Measurements from ENCODE around the gene DHRSX.
"Not testable (repeated sequence)": the region's sequence is repeated elsewhere in the genome, so short reads cannot be mapped to it uniquely, and the experiment has no call there.

The DHRSX gene

GRCh38 chrX:2519638-2520037 lies 18.9 kb upstream of the DHRSX start:
- not testable (repeated sequence) for H3K9me3 ChIP-seq (replicated peaks in 1 of 2; ENCODE audit: control insufficient read depth in 2 of 2, insufficient read depth in 1 of 2, low read depth in 1 of 2, low read length in 2 of 2); H3K27me3 ChIP-seq (ENCODE audit: control insufficient read depth in 3 of 3, insufficient read depth in 3 of 3, low read depth in 1 of 3, low read length in 3 of 3); H3K4ac ChIP-seq (ENCODE audit: low read length); H3K23ac ChIP-seq (ENCODE audit: low read depth, low read length, poor library complexity); H2BK12ac ChIP-seq (ENCODE audit: low read length); H3K79me1 ChIP-seq (ENCODE audit: low read depth, low read length); H2AK5ac ChIP-seq (ENCODE audit: low read depth, low read length); DNase-seq (ENCODE audit: low spot score); H3K4me3 ChIP-seq (ENCODE audit: low read length in 2 of 2); H3K4me1 ChIP-seq (ENCODE audit: control insufficient read depth in 2 of 2, insufficient read depth in 1 of 2, low read depth in 1 of 2, low read length in 2 of 2); H2BK15ac ChIP-seq (ENCODE audit: low read length); H2BK120ac ChIP-seq (ENCODE audit: low read depth, low read length); H3K4me2 ChIP-seq (ENCODE audit: insufficient read depth, low read length, poor library complexity, severe bottlenecking); H4K91ac ChIP-seq (ENCODE audit: low read depth, low read length, poor library complexity); H2BK5ac ChIP-seq (ENCODE audit: low read length); H3K18ac ChIP-seq (ENCODE audit: low read length); H3K27ac ChIP-seq (replicated peaks; ENCODE audit: low read length); H2AFZ ChIP-seq (ENCODE audit: low read length); H4K8ac ChIP-seq (ENCODE audit: low read depth, low read length); H3K14ac ChIP-seq (ENCODE audit: low read length); H3K36me3 ChIP-seq (replicated peaks in 1 of 2; ENCODE audit: control insufficient read depth in 2 of 2, insufficient read depth in 2 of 2, low read length in 2 of 2)
- WGBS, 2 donors (ENCODE audit: extremely low coverage in 2 of 2, insufficient read length in 2 of 2, insufficient replicate concordance in 1 of 2): 100% methylated on average over 1 of the region's 3 CpGs; no CpG with 5 or more reads in 1 of the 2 donors
- peak overlapping the region; percentile 38 for H3K9ac ChIP-seq (ENCODE audit: low read depth, low read length, poor library complexity)

GRCh38 chrX:2517055-2517454 lies 16.3 kb upstream of the DHRSX start:
- no peak overlapping the region for H3K18ac ChIP-seq (ENCODE audit: low read length)
- no peak overlapping the region for H4K91ac ChIP-seq (ENCODE audit: low read depth, low read length, poor library complexity)
- H2AFZ ChIP-seq (ENCODE audit: low read length): peak overlapping the region; percentile 35
- no peak overlapping the region for H2BK120ac ChIP-seq (ENCODE audit: low read depth, low read length)
- peaks cover 4 to 6% of the 10 kb centered on the region in 2 donors for H3K4me1 ChIP-seq (ENCODE audit: control insufficient read depth in 2 of 2, insufficient read depth in 1 of 2, low read depth in 1 of 2, low read length in 2 of 2)
- no peak overlapping the region for H3K23ac ChIP-seq (ENCODE audit: low read depth, low read length, poor library complexity)
- no peaks in the 10 kb centered on the region for H3K79me1 ChIP-seq (ENCODE audit: low read depth, low read length)
- no peak overlapping the region for H3K4ac ChIP-seq (ENCODE audit: low read length)
- no peaks in the 10 kb centered on the region for H3K27me3 ChIP-seq (ENCODE audit: control insufficient read depth in 3 of 3, insufficient read depth in 3 of 3, low read depth in 1 of 3, low read length in 3 of 3)
- no peaks in the 10 kb centered on the region for H3K9me3 ChIP-seq (replicated peaks in 1 of 2; ENCODE audit: control insufficient read depth in 2 of 2, insufficient read depth in 1 of 2, low read depth in 1 of 2, low read length in 2 of 2)
- no CpG with 5 or more reads among the region's 6 CpGs for WGBS, 2 donors (ENCODE audit: extremely low coverage in 2 of 2, insufficient read length in 2 of 2, insufficient replicate concordance in 1 of 2)
- no peak overlapping the region for H3K14ac ChIP-seq (ENCODE audit: low read length)
- no peak overlapping the region for H3K9ac ChIP-seq (ENCODE audit: low read depth, low read length, poor library complexity)
- H3K4me2 ChIP-seq (ENCODE audit: insufficient read depth, low read length, poor library complexity, severe bottlenecking): no peak overlapping the region
- H3K27ac ChIP-seq (replicated peaks; ENCODE audit: low read length): no peak overlapping the region
- no peak overlapping the region for H2BK12ac ChIP-seq (ENCODE audit: low read length)
- H2AK5ac ChIP-seq (ENCODE audit: low read depth, low read length): no peak overlapping the region
- no peak overlapping the region for H4K8ac ChIP-seq (ENCODE audit: low read depth, low read length)
- H3K4me3 ChIP-seq (ENCODE audit: low read length in 2 of 2): no peak overlapping the region
- no peak overlapping the region for H2BK15ac ChIP-seq (ENCODE audit: low read length)
- H2BK5ac ChIP-seq (ENCODE audit: low read length): no peak overlapping the region
- H3K36me3 ChIP-seq (replicated peaks in 1 of 2; ENCODE audit: control insufficient read depth in 2 of 2, insufficient read depth in 2 of 2, low read length in 2 of 2): no peaks in the 10 kb centered on the region
- DNase-seq (ENCODE audit: low spot score): no peak

- no peak for DNase-seq (ENCODE audit: low spot score)
- Histone ChIP-seq H3K4ac (ENCODE audit: low read length) (no peak overlapping the region), H3K18ac (ENCODE audit: low read length) (no peak overlapping the region), H2BK5ac (ENCODE audit: low read length) (no peak overlapping the region), H3K9me3 (replicated peaks in 1 of 2; ENCODE audit: control insufficient read depth in 2 of 2, insufficient read depth in 1 of 2, low read depth in 1 of 2, low read length in 2 of 2) (peaks cover 0 to 3% of the 10 kb centered on the region in 2 donors), H3K4me1 (ENCODE audit: control insufficient read depth in 2 of 2, insufficient read depth in 1 of 2, low read depth in 1 of 2, low read length in 2 of 2) (peaks cover 4 to 6% of the 10 kb centered on the region in 2 donors), H2BK120ac (ENCODE audit: low read depth, low read length) (no peak overlapping the region), H3K23ac (ENCODE audit: low read depth, low read length, poor library complexity) (no peak overlapping the region), H3K27ac (replicated peaks; ENCODE audit: low read length) (no peak overlapping the region), H3K79me1 (ENCODE audit: low read depth, low read length) (no peaks in the 10 kb centered on the region), H3K4me3 (ENCODE audit: low read length in 2 of 2) (no peak overlapping the region), H3K27me3 (ENCODE audit: control insufficient read depth in 3 of 3, insufficient read depth in 3 of 3, low read depth in 1 of 3, low read length in 3 of 3) (no peaks in the 10 kb centered on the region), H2BK15ac (ENCODE audit: low read length) (no peak overlapping the region), H3K36me3 (replicated peaks in 1 of 2; ENCODE audit: control insufficient read depth in 2 of 2, insufficient read depth in 2 of 2, low read length in 2 of 2) (no peaks in the 10 kb centered on the region), H4K8ac (ENCODE audit: low read depth, low read length) (no peak overlapping the region), H3K14ac (ENCODE audit: low read length) (no peak overlapping the region), H2BK12ac (ENCODE audit: low read length) (no peak overlapping the region), H3K4me2 (ENCODE audit: insufficient read depth, low read length, poor library complexity, severe bottlenecking) (no peak overlapping the region), H2AFZ (ENCODE audit: low read length) (peak overlapping the region; percentile 35), H3K9ac (ENCODE audit: low read depth, low read length, poor library complexity) (no peak overlapping the region), H2AK5ac (ENCODE audit: low read depth, low read length) (no peak overlapping the region), H4K91ac (ENCODE audit: low read depth, low read length, poor library complexity) (no peak overlapping the region)
- no CpG with 5 or more reads among the region's 5 CpGs for WGBS, 2 donors (ENCODE audit: extremely low coverage in 2 of 2, insufficient read length in 2 of 2, insufficient replicate concordance in 1 of 2)
These were observed 15.8 kb upstream of the DHRSX start for GRCh38 chrX:2516623-2517022.

- no CpG with 5 or more reads among the region's 5 CpGs for WGBS, 2 donors (ENCODE audit: extremely low coverage in 2 of 2, insufficient read length in 2 of 2, insufficient replicate concordance in 1 of 2)
- peaks cover 2 to 9% of the 10 kb centered on the region in 2 donors for H3K9me3 ChIP-seq (replicated peaks in 1 of 2; ENCODE audit: control insufficient read depth in 2 of 2, insufficient read depth in 1 of 2, low read depth in 1 of 2, low read length in 2 of 2)
These were observed 13.4 kb upstream of the DHRSX start for GRCh38 chrX:2514131-2514530.

More at GRCh38 chrX:2514131-2514530, 13.4 kb upstream of the DHRSX start:
- H2BK120ac ChIP-seq (ENCODE audit: low read depth, low read length): no peak overlapping the region
- H3K4me1 ChIP-seq (ENCODE audit: control insufficient read depth in 2 of 2, insufficient read depth in 1 of 2, low read depth in 1 of 2, low read length in 2 of 2): peaks cover 4 to 6% of the 10 kb centered on the region in 2 donors
- H3K79me1 ChIP-seq (ENCODE audit: low read depth, low read length): no peaks in the 10 kb centered on the region
- no peak overlapping the region for H2BK15ac ChIP-seq (ENCODE audit: low read length)
- no peak overlapping the region for H2BK5ac ChIP-seq (ENCODE audit: low read length)
- no peak overlapping the region for H2AK5ac ChIP-seq (ENCODE audit: low read depth, low read length)
- DNase-seq (ENCODE audit: low spot score): no peak
- H2BK12ac ChIP-seq (ENCODE audit: low read length): no peak overlapping the region
- no peak overlapping the region for H3K27ac ChIP-seq (replicated peaks; ENCODE audit: low read length)
- H3K14ac ChIP-seq (ENCODE audit: low read length): no peak overlapping the region
- H3K23ac ChIP-seq (ENCODE audit: low read depth, low read length, poor library complexity): no peak overlapping the region
- H4K8ac ChIP-seq (ENCODE audit: low read depth, low read length): no peak overlapping the region
- H3K4me2 ChIP-seq (ENCODE audit: insufficient read depth, low read length, poor library complexity, severe bottlenecking): no peak overlapping the region
- no peak overlapping the region for H2AFZ ChIP-seq (ENCODE audit: low read length)
- no peak overlapping the region for H3K9ac ChIP-seq (ENCODE audit: low read depth, low read length, poor library complexity)
- H3K4me3 ChIP-seq (ENCODE audit: low read length in 2 of 2): no peak overlapping the region
- no peak overlapping the region for H3K4ac ChIP-seq (ENCODE audit: low read length)
- H3K27me3 ChIP-seq (ENCODE audit: control insufficient read depth in 3 of 3, insufficient read depth in 3 of 3, low read depth in 1 of 3, low read length in 3 of 3): no peaks in the 10 kb centered on the region
- H3K36me3 ChIP-seq (replicated peaks in 1 of 2; ENCODE audit: control insufficient read depth in 2 of 2, insufficient read depth in 2 of 2, low read length in 2 of 2): no peaks in the 10 kb centered on the region
- H3K18ac ChIP-seq (ENCODE audit: low read length): peak overlapping the region; percentile 33
- H4K91ac ChIP-seq (ENCODE audit: low read depth, low read length, poor library complexity): no peak overlapping the region
